H1 (cell line): Measurements from ENCODE around the gene CFD. TPM values are rescaled to one million over a fixed set of nuclear protein-coding genes. Genes with fewer than 3 reads are reported as not detected.

ENCODE experiments used
- JUND ChIP-seq: IDR thresholded peaks from 2 replicates; pipeline ENCODE4 v1.6.1; 2011; ENCODE audit warnings: mild to moderate bottlenecking, improper control_type of control experiment, low read length
- RXRA ChIP-seq: IDR thresholded peaks from 2 replicates; pipeline ENCODE4 v1.6.1; 2011; ENCODE audit warnings: low read depth, mild to moderate bottlenecking, low read length, moderate library complexity; ENCODE audit not compliant: insufficient read depth
- SP4 ChIP-seq: IDR thresholded peaks from 2 replicates; pipeline ENCODE4 v1.6.1; 2012; ENCODE audit warnings: low read length, inconsistent platforms
- polyA plus RNA-seq, 7 experiments: library from polyadenylated mRNA; depleted of rRNA in 3 of 7; stranded (reverse) in 5 of 7; unstranded in 2 of 7; fragments of >200 nt in 5 of 7; fragments of 200-250 nt in 2 of 7; gene quantifications; 1 replicate in 5 of 7; 2 replicates in 1 of 7; 4 replicates in 1 of 7; pipeline versions ENCODE4 v1.2.1 to v1.2.3, GENCODE V29; 2011 to 2013; ENCODE audit warnings: missing spikeins in 2 of 7, mixed read lengths in 2 of 7
- total RNA-seq: library from RNA; stranded (reverse); fragmentation: NEBNext Ultra II Directional; extraction: Animal tissue kit (Norgen Biotek cat#: 25700); gene quantifications from 2 replicates; pipeline ENCODE4 v1.2.1, GENCODE V29; 2021
- TF ChIP-seq, protein P1 (sequence below): fragments of 300-600 bp; sonication (generic); IDR thresholded peaks from 2 replicates; pipeline ENCODE4 v1.7.1; 2012; ENCODE audit warnings: low read length, moderate library complexity, mild to moderate bottlenecking, inconsistent platforms; ENCODE audit not compliant: insufficient replicate concordance
- TF ChIP-seq, protein P2 (sequence below): IDR thresholded peaks from 2 replicates; pipeline ENCODE4 v1.6.1; 2012; ENCODE audit warnings: inconsistent platforms

CFD gene
- total and polyA plus RNA-seq, 2 of the 8 experiments (the other 6 are each of a cell fraction or from before 2014, with no cell fraction given) = 1.7 to 2.8 TPM

DNA sequence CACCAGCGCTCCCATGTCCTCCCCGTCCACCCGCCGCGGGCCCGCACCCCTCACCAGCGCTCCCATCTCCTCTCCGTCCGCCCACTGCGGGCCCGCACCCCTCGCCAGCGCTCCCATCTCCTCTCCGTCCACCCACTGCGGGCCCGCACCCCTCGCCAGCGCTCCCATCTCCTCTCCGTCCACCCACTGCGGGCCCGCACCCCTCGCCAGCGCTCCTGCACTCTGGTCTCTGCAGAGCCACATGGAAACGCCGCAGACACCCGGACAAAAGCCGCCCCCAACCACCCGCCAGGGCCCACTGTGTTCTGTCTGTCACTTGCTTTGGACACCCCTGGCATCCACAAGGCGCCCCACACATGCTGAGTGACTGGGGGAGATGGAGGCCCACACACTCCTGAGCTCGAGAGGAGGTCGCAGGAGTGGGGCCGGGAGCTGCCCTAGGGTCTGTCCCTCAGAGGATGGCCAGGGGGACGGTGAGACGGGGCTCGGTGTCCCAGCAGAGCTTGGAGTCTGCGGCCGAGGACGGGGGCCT lies 7.4 kb downstream of the CFD start (continued):
- TF ChIP-seq, protein P1, sequence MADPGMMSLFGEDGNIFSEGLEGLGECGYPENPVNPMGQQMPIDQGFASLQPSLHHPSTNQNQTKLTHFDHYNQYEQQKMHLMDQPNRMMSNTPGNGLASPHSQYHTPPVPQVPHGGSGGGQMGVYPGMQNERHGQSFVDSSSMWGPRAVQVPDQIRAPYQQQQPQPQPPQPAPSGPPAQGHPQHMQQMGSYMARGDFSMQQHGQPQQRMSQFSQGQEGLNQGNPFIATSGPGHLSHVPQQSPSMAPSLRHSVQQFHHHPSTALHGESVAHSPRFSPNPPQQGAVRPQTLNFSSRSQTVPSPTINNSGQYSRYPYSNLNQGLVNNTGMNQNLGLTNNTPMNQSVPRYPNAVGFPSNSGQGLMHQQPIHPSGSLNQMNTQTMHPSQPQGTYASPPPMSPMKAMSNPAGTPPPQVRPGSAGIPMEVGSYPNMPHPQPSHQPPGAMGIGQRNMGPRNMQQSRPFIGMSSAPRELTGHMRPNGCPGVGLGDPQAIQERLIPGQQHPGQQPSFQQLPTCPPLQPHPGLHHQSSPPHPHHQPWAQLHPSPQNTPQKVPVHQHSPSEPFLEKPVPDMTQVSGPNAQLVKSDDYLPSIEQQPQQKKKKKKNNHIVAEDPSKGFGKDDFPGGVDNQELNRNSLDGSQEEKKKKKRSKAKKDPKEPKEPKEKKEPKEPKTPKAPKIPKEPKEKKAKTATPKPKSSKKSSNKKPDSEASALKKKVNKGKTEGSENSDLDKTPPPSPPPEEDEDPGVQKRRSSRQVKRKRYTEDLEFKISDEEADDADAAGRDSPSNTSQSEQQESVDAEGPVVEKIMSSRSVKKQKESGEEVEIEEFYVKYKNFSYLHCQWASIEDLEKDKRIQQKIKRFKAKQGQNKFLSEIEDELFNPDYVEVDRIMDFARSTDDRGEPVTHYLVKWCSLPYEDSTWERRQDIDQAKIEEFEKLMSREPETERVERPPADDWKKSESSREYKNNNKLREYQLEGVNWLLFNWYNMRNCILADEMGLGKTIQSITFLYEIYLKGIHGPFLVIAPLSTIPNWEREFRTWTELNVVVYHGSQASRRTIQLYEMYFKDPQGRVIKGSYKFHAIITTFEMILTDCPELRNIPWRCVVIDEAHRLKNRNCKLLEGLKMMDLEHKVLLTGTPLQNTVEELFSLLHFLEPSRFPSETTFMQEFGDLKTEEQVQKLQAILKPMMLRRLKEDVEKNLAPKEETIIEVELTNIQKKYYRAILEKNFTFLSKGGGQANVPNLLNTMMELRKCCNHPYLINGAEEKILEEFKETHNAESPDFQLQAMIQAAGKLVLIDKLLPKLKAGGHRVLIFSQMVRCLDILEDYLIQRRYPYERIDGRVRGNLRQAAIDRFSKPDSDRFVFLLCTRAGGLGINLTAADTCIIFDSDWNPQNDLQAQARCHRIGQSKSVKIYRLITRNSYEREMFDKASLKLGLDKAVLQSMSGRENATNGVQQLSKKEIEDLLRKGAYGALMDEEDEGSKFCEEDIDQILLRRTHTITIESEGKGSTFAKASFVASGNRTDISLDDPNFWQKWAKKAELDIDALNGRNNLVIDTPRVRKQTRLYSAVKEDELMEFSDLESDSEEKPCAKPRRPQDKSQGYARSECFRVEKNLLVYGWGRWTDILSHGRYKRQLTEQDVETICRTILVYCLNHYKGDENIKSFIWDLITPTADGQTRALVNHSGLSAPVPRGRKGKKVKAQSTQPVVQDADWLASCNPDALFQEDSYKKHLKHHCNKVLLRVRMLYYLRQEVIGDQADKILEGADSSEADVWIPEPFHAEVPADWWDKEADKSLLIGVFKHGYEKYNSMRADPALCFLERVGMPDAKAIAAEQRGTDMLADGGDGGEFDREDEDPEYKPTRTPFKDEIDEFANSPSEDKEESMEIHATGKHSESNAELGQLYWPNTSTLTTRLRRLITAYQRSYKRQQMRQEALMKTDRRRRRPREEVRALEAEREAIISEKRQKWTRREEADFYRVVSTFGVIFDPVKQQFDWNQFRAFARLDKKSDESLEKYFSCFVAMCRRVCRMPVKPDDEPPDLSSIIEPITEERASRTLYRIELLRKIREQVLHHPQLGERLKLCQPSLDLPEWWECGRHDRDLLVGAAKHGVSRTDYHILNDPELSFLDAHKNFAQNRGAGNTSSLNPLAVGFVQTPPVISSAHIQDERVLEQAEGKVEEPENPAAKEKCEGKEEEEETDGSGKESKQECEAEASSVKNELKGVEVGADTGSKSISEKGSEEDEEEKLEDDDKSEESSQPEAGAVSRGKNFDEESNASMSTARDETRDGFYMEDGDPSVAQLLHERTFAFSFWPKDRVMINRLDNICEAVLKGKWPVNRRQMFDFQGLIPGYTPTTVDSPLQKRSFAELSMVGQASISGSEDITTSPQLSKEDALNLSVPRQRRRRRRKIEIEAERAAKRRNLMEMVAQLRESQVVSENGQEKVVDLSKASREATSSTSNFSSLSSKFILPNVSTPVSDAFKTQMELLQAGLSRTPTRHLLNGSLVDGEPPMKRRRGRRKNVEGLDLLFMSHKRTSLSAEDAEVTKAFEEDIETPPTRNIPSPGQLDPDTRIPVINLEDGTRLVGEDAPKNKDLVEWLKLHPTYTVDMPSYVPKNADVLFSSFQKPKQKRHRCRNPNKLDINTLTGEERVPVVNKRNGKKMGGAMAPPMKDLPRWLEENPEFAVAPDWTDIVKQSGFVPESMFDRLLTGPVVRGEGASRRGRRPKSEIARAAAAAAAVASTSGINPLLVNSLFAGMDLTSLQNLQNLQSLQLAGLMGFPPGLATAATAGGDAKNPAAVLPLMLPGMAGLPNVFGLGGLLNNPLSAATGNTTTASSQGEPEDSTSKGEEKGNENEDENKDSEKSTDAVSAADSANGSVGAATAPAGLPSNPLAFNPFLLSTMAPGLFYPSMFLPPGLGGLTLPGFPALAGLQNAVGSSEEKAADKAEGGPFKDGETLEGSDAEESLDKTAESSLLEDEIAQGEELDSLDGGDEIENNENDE = no peak
- TF ChIP-seq SP4 (no peak), JUND (no peak), RXRA (no peak)
- TF ChIP-seq, protein P2, sequence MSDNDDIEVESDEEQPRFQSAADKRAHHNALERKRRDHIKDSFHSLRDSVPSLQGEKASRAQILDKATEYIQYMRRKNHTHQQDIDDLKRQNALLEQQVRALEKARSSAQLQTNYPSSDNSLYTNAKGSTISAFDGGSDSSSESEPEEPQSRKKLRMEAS = no peak
